ENCODE measurements around the gene PRKD2.
"Not testable (repeated sequence)": the region's sequence is repeated elsewhere in the genome, so short reads cannot be mapped to it uniquely, and the experiment has no call there.

Gene PRKD2

DNA sequence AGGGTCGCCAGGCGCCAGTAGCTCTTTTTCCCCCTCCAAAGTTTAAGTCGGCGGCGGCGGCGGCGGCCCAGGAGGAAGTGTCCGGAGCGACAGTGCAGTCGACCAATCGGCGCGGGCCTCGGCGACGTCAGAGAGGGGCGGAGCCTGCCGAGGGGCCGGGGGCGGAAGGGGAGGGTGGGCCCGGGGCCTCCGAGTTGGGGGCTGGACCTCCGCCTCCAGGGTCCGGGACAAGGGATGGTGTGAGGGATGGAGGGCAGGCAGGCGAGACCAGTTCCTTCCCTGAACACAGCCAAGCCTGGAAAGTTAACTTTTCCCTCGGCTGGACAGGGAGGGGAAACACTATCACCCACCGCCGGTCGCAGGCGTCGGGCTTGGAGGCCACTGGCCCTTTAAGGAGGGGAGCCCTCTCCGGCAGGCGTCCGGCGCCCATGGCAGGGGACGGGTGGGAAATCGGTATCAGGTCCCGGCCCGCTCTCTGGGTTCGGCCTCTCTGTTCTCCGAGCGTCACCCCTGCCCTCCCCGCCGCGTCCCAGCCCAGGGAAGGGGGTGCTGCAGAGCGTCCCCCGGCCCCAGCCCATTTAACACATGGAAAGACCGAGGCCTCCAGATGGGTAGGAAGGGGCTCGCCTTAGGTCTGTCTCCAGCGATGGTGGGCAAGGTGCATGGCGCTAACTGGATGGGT lies at the start of gene PRKD2:
PRKD2 (minus strand) TSS at position 81 of the 682 bp plus-strand sequence. CDS start 744 bp downstream, outside the sequence.
- peak; percentile 60 for DNase-seq (ENCODE audit: low spot score)

DNA sequence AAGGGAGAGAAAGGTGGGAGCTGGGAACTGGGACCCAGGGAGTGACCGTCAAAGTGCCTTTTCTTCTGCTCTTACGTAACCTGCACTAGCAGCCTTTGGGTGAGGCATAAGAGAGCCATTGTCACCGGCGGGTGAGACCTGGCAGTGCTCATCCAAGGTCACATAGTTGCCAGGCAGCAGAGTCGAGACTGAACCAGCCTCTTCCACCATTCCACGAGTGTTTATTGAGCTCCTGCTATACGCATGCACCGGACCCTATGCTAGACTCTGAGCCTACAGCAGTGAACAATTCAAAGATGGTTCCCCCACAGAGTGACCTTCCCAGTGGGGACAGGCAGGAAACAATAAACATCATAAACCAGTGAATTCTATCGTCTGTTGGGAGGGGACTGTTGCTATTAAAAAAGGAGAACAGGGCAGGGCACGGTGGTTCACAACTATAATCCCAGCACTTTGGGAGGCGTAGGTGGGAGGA lies 47.9 kb upstream of the PRKD2 start:
- no peak for DNase-seq (ENCODE audit: low spot score)

DNA sequence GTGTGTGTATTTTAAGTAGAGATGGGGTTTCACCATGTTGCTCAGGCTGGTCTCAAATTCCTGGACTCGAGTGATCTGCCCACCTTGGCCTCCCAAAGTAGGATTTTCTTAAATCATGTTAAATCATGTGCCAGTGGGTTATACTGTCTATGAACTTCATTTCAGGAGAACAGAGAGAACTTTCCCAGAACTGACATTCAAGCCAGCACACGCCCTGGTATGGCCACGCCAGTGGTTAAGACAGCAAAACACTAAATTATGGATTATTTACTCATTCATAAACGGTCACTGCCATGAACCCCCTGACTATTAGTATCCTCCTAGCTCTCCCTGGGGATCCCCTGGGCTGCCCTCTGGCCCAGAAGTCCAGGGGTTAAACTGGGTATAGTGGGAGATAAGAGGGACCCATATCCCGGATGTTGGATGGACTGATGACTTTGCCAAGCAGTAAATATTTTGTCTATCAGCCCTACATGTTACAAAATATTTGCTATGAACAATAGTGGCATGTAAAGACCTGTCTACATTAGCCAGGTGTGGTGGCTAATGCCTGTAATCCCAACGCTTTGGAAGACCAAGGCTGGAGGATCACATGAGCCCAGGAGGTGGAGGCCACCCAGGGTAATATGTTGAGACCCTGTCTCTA lies 45.5 kb upstream of the PRKD2 start:
- DNase-seq (ENCODE audit: low spot score), result no peak

DNA sequence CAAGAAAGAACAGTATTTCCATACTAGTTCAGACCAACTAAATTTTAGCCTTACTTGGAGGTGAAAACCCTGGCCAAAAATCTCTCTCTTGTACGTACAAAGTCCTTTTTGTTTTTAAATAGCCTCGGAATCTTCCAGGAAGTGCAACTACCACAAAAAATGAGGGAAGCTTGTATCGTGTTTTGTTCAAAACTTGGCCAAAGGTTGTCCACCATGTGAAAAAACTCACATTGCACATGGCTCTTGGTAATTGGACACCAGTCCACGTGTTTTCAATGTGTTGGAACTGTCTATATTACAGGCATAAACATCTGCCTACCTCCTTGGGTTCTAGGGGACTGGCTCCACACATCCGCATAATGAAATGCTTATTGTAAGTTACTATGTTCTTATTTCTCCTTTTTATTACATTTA lies 44.5 kb upstream of the PRKD2 start:
- DNase-seq (ENCODE audit: low spot score), result no peak

DNA sequence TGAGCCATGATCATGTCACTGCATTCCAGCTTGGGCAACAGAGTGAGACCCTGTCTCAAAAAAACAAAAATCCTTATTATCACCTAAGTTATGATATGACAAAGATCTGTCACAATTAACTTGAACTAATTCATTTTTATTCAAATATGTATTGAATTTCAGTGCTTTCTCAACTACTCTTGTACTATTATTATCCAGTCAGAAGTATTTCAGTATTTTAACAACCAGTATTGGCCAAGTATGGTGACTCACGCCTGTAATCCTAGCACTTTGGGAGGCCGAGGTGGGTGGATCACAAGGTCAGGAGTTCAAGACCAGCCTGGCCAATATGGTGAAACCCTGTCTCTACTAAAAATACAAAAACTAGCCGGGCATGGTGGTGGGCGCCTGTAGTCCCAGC lies 44.0 kb upstream of the PRKD2 start:
- not testable (repeated sequence) for DNase-seq (ENCODE audit: low spot score)

DNA sequence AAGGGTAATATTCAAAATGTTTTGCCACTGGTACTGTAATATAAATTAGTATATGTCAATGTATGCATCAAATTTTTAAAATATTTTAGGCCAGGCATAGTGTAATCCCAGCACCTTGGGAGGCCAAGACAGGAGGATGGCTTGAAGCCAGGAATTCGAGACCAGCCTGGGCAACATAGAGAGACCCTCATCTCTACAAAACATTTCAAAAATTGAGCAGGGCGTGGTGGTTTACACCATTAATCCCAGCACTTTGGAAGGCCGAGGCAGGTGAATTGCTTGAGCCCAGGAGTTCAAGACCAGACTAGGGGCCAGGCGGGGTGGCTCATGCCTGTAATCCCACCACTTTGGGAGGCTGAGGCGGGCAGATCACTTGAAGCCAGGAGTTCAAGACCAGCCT lies 43.4 kb upstream of the PRKD2 start:
- DNase-seq (ENCODE audit: low spot score), result no peak

DNA sequence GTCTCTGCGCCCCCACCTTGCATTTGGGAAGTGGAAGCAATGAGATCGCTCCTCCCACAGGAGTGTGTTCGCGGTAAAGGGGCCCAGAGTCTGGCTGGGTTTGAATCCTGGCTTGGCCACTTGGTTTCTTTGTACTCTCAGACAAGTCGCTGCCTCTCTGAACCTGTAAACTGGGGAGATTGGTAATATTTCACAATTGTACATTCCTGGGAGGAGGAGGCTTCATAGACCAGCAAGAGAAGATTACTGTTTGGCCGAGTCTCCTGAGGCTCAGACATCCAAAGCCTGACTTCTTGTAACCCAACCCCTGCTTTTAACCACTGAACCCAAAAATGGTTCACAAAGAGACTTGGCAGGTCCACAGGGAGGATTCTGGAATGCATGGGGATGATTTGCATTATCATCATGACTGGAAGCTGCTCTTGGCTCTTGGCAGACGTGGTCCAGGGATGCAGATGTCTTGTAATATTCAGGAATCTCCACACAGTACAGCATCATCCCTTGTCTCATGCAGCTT lies 43.0 kb upstream of the PRKD2 start:
- no peak for DNase-seq (ENCODE audit: low spot score)

DNA sequence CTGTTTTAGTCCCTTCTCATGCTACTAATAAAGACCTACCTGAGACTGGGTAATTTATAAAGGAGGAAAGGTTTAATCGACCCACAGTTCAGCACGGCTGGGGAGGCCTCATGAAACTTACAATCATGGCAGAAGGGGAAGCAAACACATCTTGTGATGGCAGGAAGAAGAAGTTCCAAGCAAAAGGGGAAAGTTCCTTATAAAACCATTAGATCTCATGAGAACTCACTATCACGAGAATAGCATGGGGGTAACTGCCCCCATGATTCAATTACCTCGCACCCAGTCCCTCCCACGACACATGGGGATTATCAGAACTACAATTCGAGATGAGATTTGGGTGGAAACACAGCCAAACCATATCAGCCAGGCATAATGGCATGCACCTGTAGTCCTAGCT lies 42.3 kb upstream of the PRKD2 start:
- no peak for DNase-seq (ENCODE audit: low spot score)

DNA sequence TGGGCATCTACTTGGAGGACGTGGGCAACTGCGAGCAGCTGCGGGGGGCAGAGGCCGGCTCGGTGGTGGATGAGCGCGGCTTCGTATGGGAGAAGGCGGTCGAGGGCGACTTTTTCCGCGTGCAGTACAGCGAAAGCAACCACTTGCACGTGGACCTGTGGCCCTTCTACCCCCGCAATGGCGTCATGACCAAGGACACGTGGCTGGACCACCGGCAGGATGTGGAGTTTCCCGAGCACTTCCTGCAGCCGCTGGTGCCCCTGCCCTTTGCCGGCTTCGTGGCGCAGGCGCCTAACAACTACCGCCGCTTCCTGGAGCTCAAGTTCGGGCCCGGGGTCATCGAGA lies 39.6 kb upstream of the PRKD2 start:
- DNase-seq (ENCODE audit: low spot score), result no peak

DNA sequence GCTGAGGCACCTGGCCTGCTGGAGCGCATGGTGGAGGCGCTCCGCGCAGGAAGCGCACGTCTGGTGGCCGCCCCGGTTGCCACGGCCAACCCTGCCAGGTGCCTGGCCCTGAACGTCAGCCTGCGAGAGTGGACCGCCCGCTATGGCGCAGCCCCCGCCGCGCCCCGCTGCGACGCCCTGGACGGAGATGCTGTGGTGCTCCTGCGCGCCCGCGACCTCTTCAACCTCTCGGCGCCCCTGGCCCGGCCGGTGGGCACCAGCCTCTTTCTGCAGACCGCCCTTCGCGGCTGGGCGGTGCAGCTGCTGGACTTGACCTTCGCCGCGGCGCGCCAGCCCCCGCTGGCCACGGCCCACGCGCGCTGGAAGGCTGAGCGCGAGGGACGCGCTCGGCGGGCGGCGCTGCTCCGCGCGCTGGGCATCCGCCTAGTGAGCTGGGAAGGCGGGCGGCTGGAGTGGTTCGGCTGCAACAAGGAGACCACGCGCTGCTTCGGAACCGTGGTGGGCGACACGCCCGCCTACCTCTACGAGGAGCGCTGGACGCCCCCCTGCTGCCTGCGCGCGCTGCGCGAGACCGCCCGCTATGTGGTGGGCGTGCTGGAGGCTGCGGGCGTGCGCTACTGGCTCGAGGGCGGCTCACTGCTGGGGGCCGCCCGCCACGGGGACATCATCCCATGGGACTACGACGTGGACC lies 39.1 kb upstream of the PRKD2 start:
- DNase-seq (ENCODE audit: low spot score), result no peak

DNA sequence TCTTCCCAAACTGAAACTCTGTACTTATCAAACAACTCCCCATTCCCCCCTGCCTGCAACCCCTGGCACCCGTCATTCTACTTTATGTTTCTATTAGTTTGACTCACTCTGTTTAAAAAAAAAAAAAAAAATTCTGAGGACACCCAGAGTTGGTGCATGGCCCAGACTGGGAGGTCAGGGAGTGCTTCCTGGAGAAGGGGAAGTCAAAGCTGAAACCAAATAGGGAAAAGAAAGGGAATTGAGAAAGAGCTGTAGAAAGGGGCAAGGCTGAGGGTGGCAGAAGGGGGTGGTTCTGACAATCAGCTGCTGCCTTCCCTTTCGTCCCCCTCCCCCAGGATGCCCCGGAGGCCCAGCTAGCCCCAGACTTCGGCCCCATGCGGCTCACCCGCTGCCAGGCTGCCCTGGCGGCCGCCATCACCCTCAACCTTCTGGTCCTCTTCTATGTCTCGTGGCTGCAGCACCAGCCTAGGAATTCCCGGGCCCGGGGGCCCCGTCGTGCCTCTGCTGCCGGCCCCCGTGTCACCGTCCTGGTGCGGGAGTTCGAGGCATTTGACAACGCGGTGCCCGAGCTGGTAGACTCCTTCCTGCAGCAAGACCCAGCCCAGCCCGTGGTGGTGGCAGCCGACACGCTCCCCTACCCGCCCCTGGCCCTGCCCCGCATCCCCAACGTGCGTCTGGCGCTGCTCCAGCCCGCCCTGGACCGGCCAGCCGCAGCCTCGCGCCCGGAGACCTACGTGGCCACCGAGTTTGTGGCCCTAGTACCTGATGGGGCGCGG lies 38.4 kb upstream of the PRKD2 start:
- DNase-seq (ENCODE audit: low spot score), result no peak

DNA sequence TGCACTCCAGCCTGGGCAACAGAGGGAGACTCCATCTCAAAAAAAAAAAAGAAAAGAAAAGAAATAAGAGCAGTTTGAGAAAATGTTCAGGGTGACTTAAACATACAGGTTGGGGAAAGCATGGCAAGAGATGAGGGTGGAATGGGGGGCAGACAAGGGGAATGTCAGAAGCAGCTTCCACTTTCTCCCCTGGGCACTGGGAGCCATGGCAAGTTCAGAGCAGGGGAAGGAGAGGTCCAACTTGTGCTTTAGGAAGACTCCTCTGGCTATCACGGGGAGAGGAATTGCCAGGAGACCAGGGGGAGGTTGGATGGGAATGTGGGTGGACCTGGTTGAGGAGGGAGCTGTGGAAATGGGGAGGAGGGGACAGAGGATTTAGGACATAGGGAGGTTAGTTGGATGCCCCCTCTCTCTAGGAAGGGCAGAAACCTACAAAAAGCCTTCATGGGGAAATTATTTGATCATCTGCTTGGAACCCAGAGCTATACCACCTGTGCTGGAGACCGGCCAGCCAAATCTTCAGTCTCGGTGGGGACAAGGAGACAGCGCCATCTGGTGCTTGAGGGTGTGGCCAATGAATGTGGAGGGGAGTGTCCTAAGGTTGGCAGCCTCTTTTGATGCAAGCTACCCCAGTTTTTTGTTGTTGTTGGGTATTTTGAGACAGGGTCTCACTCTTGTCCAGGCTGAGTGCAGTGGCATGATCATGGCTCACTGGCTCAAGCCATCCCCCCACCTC lies 36.7 kb upstream of the PRKD2 start:
- peak; percentile 82 for DNase-seq (ENCODE audit: low spot score)

DNA sequence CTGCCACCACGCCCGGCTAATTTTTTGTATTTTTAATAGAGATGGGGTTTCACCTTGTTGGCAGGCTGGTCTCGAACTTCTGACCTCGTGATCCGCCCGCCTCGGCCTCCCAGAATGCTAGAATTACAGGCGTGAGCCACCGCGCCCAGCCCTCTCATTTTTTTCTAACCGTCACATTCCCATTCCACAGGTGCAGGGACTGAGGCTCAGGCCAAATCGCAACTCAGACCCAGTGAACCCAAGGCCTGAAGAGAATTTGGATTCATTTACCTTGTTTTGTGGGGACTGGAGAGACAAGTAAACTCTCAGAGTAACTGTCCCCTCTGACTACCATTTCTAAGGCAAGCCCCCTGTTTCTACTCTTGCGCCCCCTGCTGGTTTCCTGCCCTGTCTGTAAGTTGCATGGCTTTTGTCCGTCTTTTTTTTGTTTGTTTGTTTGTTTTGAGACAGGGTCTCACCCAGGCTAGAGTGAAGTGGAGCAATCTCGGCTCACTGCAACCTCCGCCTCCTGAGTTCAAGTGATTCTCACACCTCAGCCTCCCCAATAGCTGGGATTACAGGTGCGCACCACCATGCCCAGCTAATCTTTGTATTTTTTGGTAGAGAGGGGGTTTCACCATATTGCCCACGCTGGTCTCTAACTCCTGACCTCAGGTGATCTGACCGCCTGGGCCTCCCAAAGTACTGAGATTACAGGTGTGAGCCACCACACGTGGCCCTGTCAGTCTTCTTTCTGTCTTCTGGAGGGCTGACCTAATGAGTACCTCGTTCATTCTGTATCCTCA lies 31.6 kb upstream of the PRKD2 start:
- DNase-seq (ENCODE audit: low spot score), result peak; percentile 60

DNA sequence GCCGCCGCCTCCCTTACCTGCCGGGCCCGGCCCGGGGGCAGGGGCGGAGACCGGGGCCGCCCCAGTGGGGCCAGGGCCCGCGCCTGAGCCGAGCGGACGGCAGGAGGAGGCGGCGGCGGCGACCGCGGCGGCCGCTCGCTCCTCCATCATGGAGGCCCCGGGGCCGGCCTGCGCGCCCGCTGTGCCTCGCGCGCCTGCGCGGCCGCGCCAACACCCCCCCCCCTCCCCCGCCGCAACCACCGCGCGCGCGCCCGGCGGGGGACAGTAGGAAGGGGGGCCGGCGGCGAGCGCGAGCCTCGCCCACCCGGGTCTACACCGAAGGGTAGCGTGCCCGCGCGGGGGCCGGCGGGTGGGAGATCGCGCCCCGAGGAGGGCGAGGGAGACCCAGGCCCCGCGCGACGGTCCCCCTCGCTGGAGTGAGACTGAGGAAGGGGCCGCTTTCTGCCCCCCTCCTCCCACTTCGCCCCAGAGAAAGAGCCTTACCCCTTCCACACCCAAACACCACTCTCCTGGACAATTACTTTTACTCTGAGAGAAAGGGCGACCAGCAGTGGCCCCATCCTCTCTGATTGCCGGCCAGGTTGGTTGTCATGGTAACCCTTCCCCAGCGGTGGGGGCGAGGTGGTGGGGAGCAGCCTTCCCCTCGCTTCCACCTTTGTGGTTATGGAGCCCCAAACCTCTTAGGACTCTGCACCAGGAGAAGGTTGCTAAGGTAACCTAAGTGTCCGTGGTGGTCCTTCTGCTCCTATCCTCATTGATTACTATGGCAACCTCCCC lies 29.6 kb upstream of the PRKD2 start, which contains the start of gene STRN4:
STRN4 (minus strand) TSS at position 170 of the 777 bp plus-strand sequence; CDS start at position 150, 20 bp downstream.
- peak; percentile 39 for DNase-seq (ENCODE audit: low spot score)

DNA sequence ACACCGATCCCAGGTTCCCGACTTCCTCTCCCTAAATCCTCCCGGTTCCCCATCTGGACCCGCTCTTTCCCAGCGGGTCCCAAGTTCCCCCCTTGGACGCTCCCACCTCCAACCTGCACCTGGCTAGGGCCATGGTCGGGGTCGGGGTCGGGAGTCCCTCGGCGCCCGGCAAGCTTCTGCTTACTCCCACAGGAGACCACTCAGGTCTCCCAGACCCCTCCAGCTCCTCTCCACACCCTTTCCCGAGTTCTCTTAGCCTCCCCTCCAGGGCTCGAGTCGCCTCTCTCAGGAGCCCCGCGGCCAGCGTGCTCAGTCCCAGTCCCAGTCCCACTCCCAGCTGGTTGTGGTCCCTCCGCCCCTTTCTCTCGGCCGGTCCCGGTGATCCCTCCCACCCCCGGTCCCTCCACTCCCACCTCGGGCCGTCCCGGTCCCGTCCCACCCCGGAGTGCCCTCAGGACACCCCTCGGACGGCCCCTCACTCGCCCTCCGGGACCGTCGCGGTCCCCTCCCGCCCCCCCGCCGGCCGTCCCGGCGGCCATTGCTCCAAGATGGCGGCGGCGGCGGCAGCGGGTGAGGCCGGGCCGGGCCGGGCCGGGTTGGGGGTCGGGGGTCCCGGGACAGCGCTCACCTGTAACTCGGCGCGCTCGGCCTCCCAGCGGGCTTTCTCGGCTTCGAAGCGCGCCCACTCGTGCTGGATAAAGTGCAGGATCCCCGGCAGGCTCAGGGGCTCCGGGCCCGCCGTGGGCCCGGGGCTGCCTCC lies 28.8 kb upstream of the PRKD2 start, which contains the start of gene FKRP:
FKRP (plus strand) TSS at position 537 of the 760 bp plus-strand sequence. CDS start 9,394 bp downstream, outside the sequence.
- DNase-seq (ENCODE audit: low spot score), result no peak

DNA sequence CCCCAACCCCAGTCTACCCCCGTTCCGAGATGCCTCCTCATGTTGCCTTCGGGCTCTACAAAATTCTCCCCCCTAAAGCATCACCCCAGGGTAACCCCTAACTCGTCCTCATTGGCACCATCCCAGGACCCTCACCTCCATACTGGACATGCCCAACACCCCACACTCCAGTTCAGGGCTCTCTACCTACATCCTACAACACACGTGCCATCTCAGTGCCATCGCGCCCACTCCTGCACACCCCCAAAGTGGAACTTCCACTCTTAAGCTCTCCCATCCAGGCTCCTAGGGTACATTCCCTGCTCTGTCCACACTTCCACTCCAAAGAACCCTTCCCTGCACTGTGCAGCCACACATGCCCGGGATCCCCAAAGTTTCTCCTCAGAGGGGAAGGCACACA lies 28.1 kb upstream of the PRKD2 start:
- no peak for DNase-seq (ENCODE audit: low spot score)

DNA sequence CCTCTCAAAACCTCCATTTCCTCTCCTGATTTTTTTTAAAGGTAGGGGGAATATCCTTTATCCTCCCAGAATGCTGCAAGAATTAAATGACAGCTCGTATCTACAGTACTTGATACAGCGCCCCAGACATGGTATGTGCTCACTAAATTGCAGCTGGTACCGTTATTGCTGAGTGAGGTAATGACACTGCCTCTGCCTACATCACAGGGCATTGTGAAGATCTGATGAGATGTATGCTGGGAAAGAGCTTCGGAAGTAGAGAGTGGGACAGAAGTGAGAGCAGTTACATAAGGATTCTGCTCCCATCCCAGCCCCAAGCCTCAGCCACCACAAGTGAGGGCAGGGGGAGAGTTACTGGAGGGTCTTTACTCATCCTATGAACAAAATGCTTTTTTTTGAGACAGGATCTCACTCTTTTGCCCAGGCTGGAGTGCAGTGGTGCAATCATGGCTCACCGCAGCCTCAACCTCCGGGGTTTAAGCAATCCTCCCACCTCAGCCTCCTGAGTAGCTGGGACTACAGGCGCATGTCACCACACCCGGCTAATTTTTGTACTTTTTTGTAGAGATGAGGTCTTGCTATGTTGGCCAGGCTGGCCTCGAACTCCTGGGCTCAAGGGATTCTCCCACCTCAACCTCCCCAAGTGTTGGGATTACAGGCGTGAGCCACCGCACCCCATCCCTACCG lies 27.2 kb upstream of the PRKD2 start:
- DNase-seq (ENCODE audit: low spot score), result no peak

DNA sequence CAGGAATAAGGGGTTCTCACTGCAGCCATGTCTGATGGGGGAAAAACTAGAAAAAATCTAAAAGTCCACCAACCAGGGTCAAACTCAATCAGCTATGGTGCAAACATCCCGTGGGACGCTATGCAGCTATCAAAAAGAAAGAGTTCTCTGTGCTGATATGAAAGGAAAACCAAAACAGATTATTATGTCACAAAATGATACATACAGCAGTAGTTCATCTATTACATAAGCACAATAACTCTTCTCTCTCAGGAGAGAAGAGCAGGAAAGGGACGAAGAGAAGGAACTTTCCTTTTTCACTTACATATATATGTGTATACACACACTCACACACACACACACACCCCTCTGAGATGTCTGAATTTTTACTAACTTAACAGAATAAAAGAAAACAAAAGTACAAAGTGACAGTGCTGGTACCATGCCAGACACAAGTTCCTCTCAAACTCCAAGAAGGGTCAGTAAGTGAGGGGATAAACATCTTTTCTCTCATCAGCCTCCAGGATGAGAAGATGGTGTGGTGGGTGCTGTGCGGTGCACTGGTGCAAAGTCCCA lies 26.1 kb upstream of the PRKD2 start:
- DNase-seq (ENCODE audit: low spot score), result no peak
